GM23338 (cell line): ENCODE measurements around the gene FTCDNL1. TPM values are rescaled to one million over a fixed set of nuclear protein-coding genes. Genes with fewer than 3 reads are reported as not detected.

Source experiments
- ATAC-seq: fragments of 200-7000 bp; cut with Tn5 transposase; 3 replicates; pipeline ENCODE4 v1.9.1; 2020
- DNase-seq: peaks from one replicate; pipeline ENCODE4 v3.0.0-alpha.2; 2015; ENCODE audit warnings: low spot score
- H2AFZ ChIP-seq: fragments of 200-600 bp; sonication (generic); 2 replicates; pipeline ENCODE4 v1.8.0; 2016; ENCODE audit warnings: antibody characterized with exemption, mild to moderate bottlenecking, moderate library complexity
- H3F3A ChIP-seq: fragments of 200-600 bp; sonication (generic); replicated peaks from 2 replicates; pipeline ENCODE4 v1.8.0; 2017; ENCODE audit warnings: antibody characterized with exemption, mixed run types, low read depth
- H3K27ac ChIP-seq: fragments of 200-600 bp; sonication (generic); 2 replicates; pipeline ENCODE4 v1.6.1; 2016; ENCODE audit warnings: low read depth
- H3K27me3 ChIP-seq: fragments of 200-600 bp; sonication (generic); 2 replicates; pipeline ENCODE4 v1.8.0; 2016; ENCODE audit warnings: mild to moderate bottlenecking, mixed run types, moderate library complexity; ENCODE audit not compliant: insufficient read depth
- H3K36me3 ChIP-seq: fragments of 200-600 bp; sonication (generic); 2 replicates; pipeline ENCODE4 v1.8.0; 2016; ENCODE audit warnings: mild to moderate bottlenecking; ENCODE audit not compliant: insufficient read depth
- H3K4me1 ChIP-seq: fragments of 200-600 bp; sonication (generic); 2 replicates; pipeline ENCODE4 v1.8.0; 2016; ENCODE audit warnings: mild to moderate bottlenecking, moderate library complexity; ENCODE audit not compliant: insufficient read depth
- H3K4me2 ChIP-seq: fragments of 200-600 bp; sonication (generic); 2 replicates; pipeline ENCODE4 v1.7.1; 2017; ENCODE audit warnings: mixed run types
- H3K4me3 ChIP-seq: fragments of 200-600 bp; sonication (generic); 2 replicates; pipeline ENCODE4 v1.6.1; 2016; ENCODE audit warnings: mixed run types
- H3K79me2 ChIP-seq: fragments of 200-600 bp; sonication (generic); replicated peaks from 2 replicates; pipeline ENCODE4 v1.8.0; 2017; ENCODE audit warnings: mild to moderate bottlenecking; ENCODE audit not compliant: insufficient read depth
- H3K9me2 ChIP-seq: fragments of 200-600 bp; sonication (generic); 2 replicates; pipeline ENCODE4 v1.8.0; 2017; ENCODE audit not compliant: insufficient read depth
- H4K20me1 ChIP-seq: fragments of 200-600 bp; sonication (generic); replicated peaks from 2 replicates; pipeline ENCODE4 v1.8.0; 2017; ENCODE audit warnings: mild to moderate bottlenecking; ENCODE audit not compliant: insufficient read depth
- H3K27ac Mint-ChIP-seq: 2 replicates; pipeline ENCODE4 v1.8.0; 2020; ENCODE audit warnings: inconsistent platforms, mild to moderate bottlenecking, moderate library complexity, mixed read lengths
- H3K27me3 Mint-ChIP-seq: 3 replicates; pipeline ENCODE4 v1.8.0; 2022; ENCODE audit warnings: low read depth, mild to moderate bottlenecking, moderate library complexity, mixed read lengths, inconsistent platforms; ENCODE audit not compliant: insufficient read depth, poor library complexity
- H3K36me3 Mint-ChIP-seq: 3 replicates; pipeline ENCODE4 v1.8.0; 2021; ENCODE audit warnings: low read depth, mild to moderate bottlenecking, inconsistent platforms, moderate library complexity, mixed read lengths
- H3K4me1 Mint-ChIP-seq: 3 replicates; pipeline ENCODE4 v1.8.0; 2020; ENCODE audit warnings: mild to moderate bottlenecking, inconsistent platforms, mixed read lengths
- H3K4me3 Mint-ChIP-seq: 3 replicates; pipeline ENCODE4 v1.8.0; 2021; ENCODE audit warnings: moderate library complexity, mild to moderate bottlenecking, inconsistent platforms, mixed read lengths
- H3K9me3 Mint-ChIP-seq: 3 replicates; pipeline ENCODE4 v1.8.0; 2020; ENCODE audit warnings: moderate library complexity, mild to moderate bottlenecking, inconsistent platforms, mixed read lengths
- CREB1 ChIP-seq: fragments of 250-450 bp; sonication (Bioruptor Pico); IDR thresholded peaks from 2 replicates; pipeline ENCODE4 v1.5.0; 2020; ENCODE audit warnings: low read depth, mild to moderate bottlenecking, moderate library complexity
- EZH2 ChIP-seq: fragments of 200-600 bp; sonication (generic); IDR thresholded peaks from one replicate; pipeline ENCODE4 v1.8.0; 2017; ENCODE audit warnings: antibody characterized with exemption, mild to moderate bottlenecking, low read depth; ENCODE audit not compliant: unreplicated experiment
- EZH2phosphoT487 ChIP-seq: fragments of 200-600 bp; sonication (generic); IDR thresholded peaks from one replicate; pipeline ENCODE4 v1.8.1; 2018; ENCODE audit warnings: antibody characterized with exemption; ENCODE audit not compliant: unreplicated experiment
- JUNB ChIP-seq: IDR thresholded peaks from one replicate; pipeline ENCODE4 v1.6.1; 2016; ENCODE audit warnings: antibody characterized with exemption; ENCODE audit not compliant: unreplicated experiment
- NANOG ChIP-seq: IDR thresholded peaks from 2 replicates; pipeline ENCODE4 v1.6.1; 2016; ENCODE audit warnings: antibody characterized with exemption, borderline replicate concordance
- POLR2AphosphoS5 ChIP-seq: IDR thresholded peaks from 2 replicates; pipeline ENCODE4 v1.6.1; 2016; ENCODE audit warnings: antibody characterized with exemption, low read depth
- STAT1 ChIP-seq: IDR thresholded peaks from one replicate; pipeline ENCODE4 v1.6.1; 2016; ENCODE audit warnings: antibody characterized with exemption; ENCODE audit not compliant: unreplicated experiment
- ZNF114 ChIP-seq: fragments of 250-450 bp; sonication (Bioruptor Pico); IDR thresholded peaks from 2 replicates; pipeline ENCODE4 v1.5.0; 2020; ENCODE audit warnings: mild to moderate bottlenecking, moderate library complexity
- ZNF331 ChIP-seq: fragments of 250-450 bp; sonication (Bioruptor Pico); IDR thresholded peaks from 2 replicates; pipeline ENCODE4 v1.5.0; 2020; ENCODE audit warnings: low read depth, mild to moderate bottlenecking, moderate library complexity
- polyA plus RNA-seq: library from polyadenylated mRNA; unstranded; fragments of >200 nt; fragmentation: Nextera tagmentation; extraction: Ambion mirVana; gene quantifications from 2 replicates; pipeline ENCODE4 v1.2.1, GENCODE V29; 2016
- total RNA-seq: library from RNA; depleted of rRNA; stranded (reverse); fragments of >200 nt; shearing (Covaris generic); gene quantifications from 2 replicates; pipeline ENCODE4 v1.2.3, GENCODE V29; 2014
- TF ChIP-seq, protein P1 (sequence below), 2 experiments: fragments of 200-600 bp in 1 of 2; sonication (generic) in 1 of 2; conservative IDR thresholded peaks; 2 replicates each; pipeline versions ENCODE4 v1.5.1 to v1.6.1; 2016 to 2017; ENCODE audit warnings: antibody characterized with exemption in 2 of 2, low read depth in 2 of 2, mild to moderate bottlenecking in 2 of 2, moderate library complexity in 1 of 2
- TF ChIP-seq, protein P2 (sequence below): IDR thresholded peaks from one replicate; pipeline ENCODE4 v1.6.1; 2018; ENCODE audit warnings: antibody characterized with exemption; ENCODE audit not compliant: unreplicated experiment
- TF ChIP-seq, protein P3 (sequence below): fragments of 250-450 bp; sonication (Bioruptor Pico); IDR thresholded peaks from 2 replicates; pipeline ENCODE4 v1.5.0; 2020; ENCODE audit warnings: mild to moderate bottlenecking, moderate library complexity
- TF ChIP-seq, protein P4 (sequence below): IDR thresholded peaks from 2 replicates; pipeline ENCODE4 v1.6.1; 2016; ENCODE audit warnings: antibody characterized with exemption

The FTCDNL1 gene
- total and polyA plus RNA-seq, 2 experiments from 2014 or later, result 1.7 to 2.0 TPM

DNA sequence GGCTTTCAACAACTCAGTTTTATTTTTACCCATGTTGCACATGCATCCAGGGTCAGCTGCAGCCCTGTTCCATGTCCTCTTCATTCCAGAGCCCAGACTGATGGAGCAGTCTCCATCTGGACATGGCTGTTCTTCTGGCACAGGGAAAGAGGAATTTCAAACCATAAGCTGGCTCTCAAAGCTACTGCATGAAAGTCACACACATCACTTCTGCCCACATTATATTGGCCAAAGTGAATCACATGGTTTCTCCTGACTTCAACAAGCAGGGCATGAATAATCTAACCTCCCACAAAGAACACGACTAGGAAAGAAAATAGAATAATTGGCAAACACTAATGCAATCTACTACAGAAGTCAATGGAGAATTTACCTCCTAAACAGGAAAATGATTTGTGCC lies 94.2 kb downstream of the FTCDNL1 start:
- ATAC-seq, result no peak
- no peaks in the 10 kb centered on the region for H3K9me2 ChIP-seq
- no peak for DNase-seq
- no peak overlapping the region for H2AFZ ChIP-seq
- H3K4me1 Mint-ChIP-seq, result peaks cover 4% of the 10 kb centered on the region; the same call in 2 of the 3 replicates
- no peak overlapping the region for H3K4me3 ChIP-seq
- no peak overlapping the region for H3K27ac Mint-ChIP-seq
- no peaks in the 10 kb centered on the region for H3K79me2 ChIP-seq
- no peaks in the 10 kb centered on the region for H4K20me1 ChIP-seq
- peaks cover 1% of the 10 kb centered on the region for H3K27me3 Mint-ChIP-seq
- no peak overlapping the region for H3K4me2 ChIP-seq
- H3K4me3 Mint-ChIP-seq, result no peak overlapping the region
- 0 out of 2 replicates have a peak, but pooled peaks cover 2% of the 10 kb centered on the region for H3K36me3 ChIP-seq
- peaks cover 13% of the 10 kb centered on the region for H3K9me3 Mint-ChIP-seq
- H3K27me3 ChIP-seq, result no peaks in the 10 kb centered on the region
- no peak for TF ChIP-seq POLR2AphosphoS5
- TF ChIP-seq CREB1, result no peak
- TF ChIP-seq ZNF114 (CRISPR knock-in tag), result no peak
- TF ChIP-seq, protein P1, sequence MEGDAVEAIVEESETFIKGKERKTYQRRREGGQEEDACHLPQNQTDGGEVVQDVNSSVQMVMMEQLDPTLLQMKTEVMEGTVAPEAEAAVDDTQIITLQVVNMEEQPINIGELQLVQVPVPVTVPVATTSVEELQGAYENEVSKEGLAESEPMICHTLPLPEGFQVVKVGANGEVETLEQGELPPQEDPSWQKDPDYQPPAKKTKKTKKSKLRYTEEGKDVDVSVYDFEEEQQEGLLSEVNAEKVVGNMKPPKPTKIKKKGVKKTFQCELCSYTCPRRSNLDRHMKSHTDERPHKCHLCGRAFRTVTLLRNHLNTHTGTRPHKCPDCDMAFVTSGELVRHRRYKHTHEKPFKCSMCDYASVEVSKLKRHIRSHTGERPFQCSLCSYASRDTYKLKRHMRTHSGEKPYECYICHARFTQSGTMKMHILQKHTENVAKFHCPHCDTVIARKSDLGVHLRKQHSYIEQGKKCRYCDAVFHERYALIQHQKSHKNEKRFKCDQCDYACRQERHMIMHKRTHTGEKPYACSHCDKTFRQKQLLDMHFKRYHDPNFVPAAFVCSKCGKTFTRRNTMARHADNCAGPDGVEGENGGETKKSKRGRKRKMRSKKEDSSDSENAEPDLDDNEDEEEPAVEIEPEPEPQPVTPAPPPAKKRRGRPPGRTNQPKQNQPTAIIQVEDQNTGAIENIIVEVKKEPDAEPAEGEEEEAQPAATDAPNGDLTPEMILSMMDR (conservative IDR thresholded peaks at IDR 0.05; ENCODE audit: low read depth in 2 of 2), result no peak
- TF ChIP-seq EZH2phosphoT487, result no peak
- TF ChIP-seq, protein P2, sequence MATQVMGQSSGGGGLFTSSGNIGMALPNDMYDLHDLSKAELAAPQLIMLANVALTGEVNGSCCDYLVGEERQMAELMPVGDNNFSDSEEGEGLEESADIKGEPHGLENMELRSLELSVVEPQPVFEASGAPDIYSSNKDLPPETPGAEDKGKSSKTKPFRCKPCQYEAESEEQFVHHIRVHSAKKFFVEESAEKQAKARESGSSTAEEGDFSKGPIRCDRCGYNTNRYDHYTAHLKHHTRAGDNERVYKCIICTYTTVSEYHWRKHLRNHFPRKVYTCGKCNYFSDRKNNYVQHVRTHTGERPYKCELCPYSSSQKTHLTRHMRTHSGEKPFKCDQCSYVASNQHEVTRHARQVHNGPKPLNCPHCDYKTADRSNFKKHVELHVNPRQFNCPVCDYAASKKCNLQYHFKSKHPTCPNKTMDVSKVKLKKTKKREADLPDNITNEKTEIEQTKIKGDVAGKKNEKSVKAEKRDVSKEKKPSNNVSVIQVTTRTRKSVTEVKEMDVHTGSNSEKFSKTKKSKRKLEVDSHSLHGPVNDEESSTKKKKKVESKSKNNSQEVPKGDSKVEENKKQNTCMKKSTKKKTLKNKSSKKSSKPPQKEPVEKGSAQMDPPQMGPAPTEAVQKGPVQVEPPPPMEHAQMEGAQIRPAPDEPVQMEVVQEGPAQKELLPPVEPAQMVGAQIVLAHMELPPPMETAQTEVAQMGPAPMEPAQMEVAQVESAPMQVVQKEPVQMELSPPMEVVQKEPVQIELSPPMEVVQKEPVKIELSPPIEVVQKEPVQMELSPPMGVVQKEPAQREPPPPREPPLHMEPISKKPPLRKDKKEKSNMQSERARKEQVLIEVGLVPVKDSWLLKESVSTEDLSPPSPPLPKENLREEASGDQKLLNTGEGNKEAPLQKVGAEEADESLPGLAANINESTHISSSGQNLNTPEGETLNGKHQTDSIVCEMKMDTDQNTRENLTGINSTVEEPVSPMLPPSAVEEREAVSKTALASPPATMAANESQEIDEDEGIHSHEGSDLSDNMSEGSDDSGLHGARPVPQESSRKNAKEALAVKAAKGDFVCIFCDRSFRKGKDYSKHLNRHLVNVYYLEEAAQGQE, result no peak
- no peak for TF ChIP-seq JUNB
- TF ChIP-seq STAT1, result no peak
- TF ChIP-seq EZH2, result no peak
- no peak for TF ChIP-seq NANOG
- no peak for TF ChIP-seq ZNF331
- TF ChIP-seq, protein P3, sequence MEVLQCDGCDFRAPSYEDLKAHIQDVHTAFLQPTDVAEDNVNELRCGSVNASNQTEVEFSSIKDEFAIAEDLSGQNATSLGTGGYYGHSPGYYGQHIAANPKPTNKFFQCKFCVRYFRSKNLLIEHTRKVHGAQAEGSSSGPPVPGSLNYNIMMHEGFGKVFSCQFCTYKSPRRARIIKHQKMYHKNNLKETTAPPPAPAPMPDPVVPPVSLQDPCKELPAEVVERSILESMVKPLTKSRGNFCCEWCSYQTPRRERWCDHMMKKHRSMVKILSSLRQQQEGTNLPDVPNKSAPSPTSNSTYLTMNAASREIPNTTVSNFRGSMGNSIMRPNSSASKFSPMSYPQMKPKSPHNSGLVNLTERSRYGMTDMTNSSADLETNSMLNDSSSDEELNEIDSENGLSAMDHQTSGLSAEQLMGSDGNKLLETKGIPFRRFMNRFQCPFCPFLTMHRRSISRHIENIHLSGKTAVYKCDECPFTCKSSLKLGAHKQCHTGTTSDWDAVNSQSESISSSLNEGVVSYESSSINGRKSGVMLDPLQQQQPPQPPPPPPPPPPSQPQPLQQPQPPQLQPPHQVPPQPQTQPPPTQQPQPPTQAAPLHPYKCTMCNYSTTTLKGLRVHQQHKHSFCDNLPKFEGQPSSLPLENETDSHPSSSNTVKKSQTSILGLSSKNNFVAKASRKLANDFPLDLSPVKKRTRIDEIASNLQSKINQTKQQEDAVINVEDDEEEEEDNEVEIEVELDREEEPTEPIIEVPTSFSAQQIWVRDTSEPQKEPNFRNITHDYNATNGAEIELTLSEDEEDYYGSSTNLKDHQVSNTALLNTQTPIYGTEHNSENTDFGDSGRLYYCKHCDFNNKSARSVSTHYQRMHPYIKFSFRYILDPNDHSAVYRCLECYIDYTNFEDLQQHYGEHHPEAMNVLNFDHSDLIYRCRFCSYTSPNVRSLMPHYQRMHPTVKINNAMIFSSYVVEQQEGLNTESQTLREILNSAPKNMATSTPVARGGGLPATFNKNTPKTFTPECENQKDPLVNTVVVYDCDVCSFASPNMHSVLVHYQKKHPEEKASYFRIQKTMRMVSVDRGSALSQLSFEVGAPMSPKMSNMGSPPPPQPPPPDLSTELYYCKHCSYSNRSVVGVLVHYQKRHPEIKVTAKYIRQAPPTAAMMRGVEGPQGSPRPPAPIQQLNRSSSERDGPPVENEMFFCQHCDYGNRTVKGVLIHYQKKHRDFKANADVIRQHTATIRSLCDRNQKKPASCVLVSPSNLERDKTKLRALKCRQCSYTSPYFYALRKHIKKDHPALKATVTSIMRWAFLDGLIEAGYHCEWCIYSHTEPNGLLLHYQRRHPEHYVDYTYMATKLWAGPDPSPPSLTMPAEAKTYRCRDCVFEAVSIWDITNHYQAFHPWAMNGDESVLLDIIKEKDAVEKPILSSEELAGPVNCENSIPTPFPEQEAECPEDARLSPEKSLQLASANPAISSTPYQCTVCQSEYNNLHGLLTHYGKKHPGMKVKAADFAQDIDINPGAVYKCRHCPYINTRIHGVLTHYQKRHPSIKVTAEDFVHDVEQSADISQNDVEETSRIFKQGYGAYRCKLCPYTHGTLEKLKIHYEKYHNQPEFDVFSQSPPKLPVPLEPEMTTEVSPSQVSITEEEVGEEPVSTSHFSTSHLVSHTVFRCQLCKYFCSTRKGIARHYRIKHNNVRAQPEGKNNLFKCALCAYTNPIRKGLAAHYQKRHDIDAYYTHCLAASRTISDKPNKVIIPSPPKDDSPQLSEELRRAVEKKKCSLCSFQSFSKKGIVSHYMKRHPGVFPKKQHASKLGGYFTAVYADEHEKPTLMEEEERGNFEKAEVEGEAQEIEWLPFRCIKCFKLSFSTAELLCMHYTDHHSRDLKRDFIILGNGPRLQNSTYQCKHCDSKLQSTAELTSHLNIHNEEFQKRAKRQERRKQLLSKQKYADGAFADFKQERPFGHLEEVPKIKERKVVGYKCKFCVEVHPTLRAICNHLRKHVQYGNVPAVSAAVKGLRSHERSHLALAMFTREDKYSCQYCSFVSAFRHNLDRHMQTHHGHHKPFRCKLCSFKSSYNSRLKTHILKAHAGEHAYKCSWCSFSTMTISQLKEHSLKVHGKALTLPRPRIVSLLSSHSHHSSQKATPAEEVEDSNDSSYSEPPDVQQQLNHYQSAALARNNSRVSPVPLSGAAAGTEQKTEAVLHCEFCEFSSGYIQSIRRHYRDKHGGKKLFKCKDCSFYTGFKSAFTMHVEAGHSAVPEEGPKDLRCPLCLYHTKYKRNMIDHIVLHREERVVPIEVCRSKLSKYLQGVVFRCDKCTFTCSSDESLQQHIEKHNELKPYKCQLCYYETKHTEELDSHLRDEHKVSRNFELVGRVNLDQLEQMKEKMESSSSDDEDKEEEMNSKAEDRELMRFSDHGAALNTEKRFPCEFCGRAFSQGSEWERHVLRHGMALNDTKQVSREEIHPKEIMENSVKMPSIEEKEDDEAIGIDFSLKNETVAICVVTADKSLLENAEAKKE (CRISPR knock-in tag), result no peak
- TF ChIP-seq, protein P4, sequence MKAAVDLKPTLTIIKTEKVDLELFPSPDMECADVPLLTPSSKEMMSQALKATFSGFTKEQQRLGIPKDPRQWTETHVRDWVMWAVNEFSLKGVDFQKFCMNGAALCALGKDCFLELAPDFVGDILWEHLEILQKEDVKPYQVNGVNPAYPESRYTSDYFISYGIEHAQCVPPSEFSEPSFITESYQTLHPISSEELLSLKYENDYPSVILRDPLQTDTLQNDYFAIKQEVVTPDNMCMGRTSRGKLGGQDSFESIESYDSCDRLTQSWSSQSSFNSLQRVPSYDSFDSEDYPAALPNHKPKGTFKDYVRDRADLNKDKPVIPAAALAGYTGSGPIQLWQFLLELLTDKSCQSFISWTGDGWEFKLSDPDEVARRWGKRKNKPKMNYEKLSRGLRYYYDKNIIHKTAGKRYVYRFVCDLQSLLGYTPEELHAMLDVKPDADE, result no peak
- no peaks in the 10 kb centered on the region for H3F3A ChIP-seq
- no peak overlapping the region for H3K27ac ChIP-seq
- 0 out of 2 replicates have a peak, but pooled peaks cover under 1% of the 10 kb centered on the region for H3K4me1 ChIP-seq
- peaks cover 10% of the 10 kb centered on the region; the same call in 2 of the 3 replicates for H3K36me3 Mint-ChIP-seq
